Measurements from ENCODE around the gene TMEM184A.

DNA sequence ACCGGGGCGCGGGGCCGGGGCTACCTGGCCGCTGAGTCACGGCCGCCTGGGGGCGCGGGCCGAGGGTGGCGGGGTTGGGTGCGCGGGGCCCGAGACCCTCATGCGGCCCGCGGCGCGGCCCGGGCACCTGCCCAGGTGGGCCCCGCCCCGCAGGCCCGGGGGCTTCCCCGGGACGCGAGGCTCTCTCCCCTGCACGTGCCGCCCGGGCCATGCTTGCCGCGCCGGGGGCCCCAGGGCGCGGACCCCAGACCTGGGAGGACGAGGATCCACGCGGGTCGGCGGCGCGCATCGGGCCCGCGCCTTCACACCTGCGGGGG is 25.1 kb downstream of the TMEM184A start:
- no peak for TF ChIP-seq POLR2AphosphoS5 (IDR thresholded peaks at IDR 0.05)
- TF ChIP-seq, protein P1, sequence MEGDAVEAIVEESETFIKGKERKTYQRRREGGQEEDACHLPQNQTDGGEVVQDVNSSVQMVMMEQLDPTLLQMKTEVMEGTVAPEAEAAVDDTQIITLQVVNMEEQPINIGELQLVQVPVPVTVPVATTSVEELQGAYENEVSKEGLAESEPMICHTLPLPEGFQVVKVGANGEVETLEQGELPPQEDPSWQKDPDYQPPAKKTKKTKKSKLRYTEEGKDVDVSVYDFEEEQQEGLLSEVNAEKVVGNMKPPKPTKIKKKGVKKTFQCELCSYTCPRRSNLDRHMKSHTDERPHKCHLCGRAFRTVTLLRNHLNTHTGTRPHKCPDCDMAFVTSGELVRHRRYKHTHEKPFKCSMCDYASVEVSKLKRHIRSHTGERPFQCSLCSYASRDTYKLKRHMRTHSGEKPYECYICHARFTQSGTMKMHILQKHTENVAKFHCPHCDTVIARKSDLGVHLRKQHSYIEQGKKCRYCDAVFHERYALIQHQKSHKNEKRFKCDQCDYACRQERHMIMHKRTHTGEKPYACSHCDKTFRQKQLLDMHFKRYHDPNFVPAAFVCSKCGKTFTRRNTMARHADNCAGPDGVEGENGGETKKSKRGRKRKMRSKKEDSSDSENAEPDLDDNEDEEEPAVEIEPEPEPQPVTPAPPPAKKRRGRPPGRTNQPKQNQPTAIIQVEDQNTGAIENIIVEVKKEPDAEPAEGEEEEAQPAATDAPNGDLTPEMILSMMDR (IDR thresholded peaks at IDR 0.05) = no peak

All from esophagus muscularis mucosa (tissue), 3 donors.